ENCODE data around the gene SEMA3G.

Gene SEMA3G

GRCh38 chr3:52402101-52402521 lies 42.8 kb downstream of the SEMA3G start:
- Histone ChIP-seq H3K9me3 (no peaks in the 10 kb centered on the region), H3K4me1 (peaks cover 0 to 6% (median 0%) of the 10 kb centered on the region in 4 donors), H3K27me3 (no peaks in the 10 kb centered on the region), H3K27ac (no peak overlapping the region), H3K36me3 (peaks cover 52 to 93% (median 68%) of the 10 kb centered on the region in 3 donors), H3K4me3 (no peak overlapping the region)
- DNase-seq, result peak in 1 of 2 donors; percentile 35
- intact Hi-C loops (cut with DNase I; ENCODE audit: low total_unique reads), result no loop called here
- no peak for TF ChIP-seq CTCF (IDR thresholded peaks at IDR 0.05)

GRCh38 chr3:52401551-52401950 lies 43.4 kb downstream of the SEMA3G start:
- H3K4me1 ChIP-seq, result peaks cover 0 to under 1% (median 0%) of the 10 kb centered on the region in 4 donors
- H3K27me3 ChIP-seq, result no peaks in the 10 kb centered on the region
- no peaks in the 10 kb centered on the region for H3K9me3 ChIP-seq
- intact Hi-C loops (cut with DNase I; ENCODE audit: low total_unique reads), result no loop called here
- no peak overlapping the region for H3K4me3 ChIP-seq
- H3K27ac ChIP-seq, result no peak overlapping the region
- TF ChIP-seq CTCF (IDR thresholded peaks at IDR 0.05), result no peak
- no peak for DNase-seq
- peaks cover 47 to 91% (median 62%) of the 10 kb centered on the region in 3 donors for H3K36me3 ChIP-seq

- intact Hi-C loops (cut with DNase I; ENCODE audit: low total_unique reads), result no loop called here
- no peaks in the 10 kb centered on the region for H3K27me3 ChIP-seq
- no peak overlapping the region for H3K4me3 ChIP-seq
- no peak overlapping the region for H3K27ac ChIP-seq
- no peaks in the 10 kb centered on the region for H3K4me1 ChIP-seq
- H3K9me3 ChIP-seq, result no peaks in the 10 kb centered on the region
- DNase-seq, result no peak
- peaks cover 42 to 88% (median 57%) of the 10 kb centered on the region in 3 donors for H3K36me3 ChIP-seq
- no peak for TF ChIP-seq CTCF (IDR thresholded peaks at IDR 0.05)
Measured at GRCh38 chr3:52401021-52401420, 43.9 kb downstream of the SEMA3G start.

GRCh38 chr3:52400275-52400793 lies 44.6 kb downstream of the SEMA3G start:
- Histone ChIP-seq H3K9me3 (no peaks in the 10 kb centered on the region), H3K4me1 (no peaks in the 10 kb centered on the region), H3K27ac (no peak overlapping the region), H3K4me3 (no peak overlapping the region), H3K36me3 (peaks cover 37 to 81% (median 51%) of the 10 kb centered on the region in 3 donors), H3K27me3 (no peaks in the 10 kb centered on the region)
- no peak for DNase-seq
- no peak for TF ChIP-seq CTCF (IDR thresholded peaks at IDR 0.05)
- intact Hi-C loops (cut with DNase I; ENCODE audit: low total_unique reads), result no loop called here

GRCh38 chr3:52399593-52399992 lies 45.3 kb downstream of the SEMA3G start:
- no peaks in the 10 kb centered on the region for H3K4me1 ChIP-seq
- H3K27ac ChIP-seq, result no peak overlapping the region
- H3K36me3 ChIP-seq, result peaks cover 30 to 79% (median 53%) of the 10 kb centered on the region in 3 donors
- H3K4me3 ChIP-seq, result no peak overlapping the region
- no peak for DNase-seq
- intact Hi-C loops (cut with DNase I; ENCODE audit: low total_unique reads), result no loop called here
- TF ChIP-seq CTCF (IDR thresholded peaks at IDR 0.05), result no peak
- H3K27me3 ChIP-seq, result no peaks in the 10 kb centered on the region
- no peaks in the 10 kb centered on the region for H3K9me3 ChIP-seq

GRCh38 chr3:52399131-52399530 lies 45.8 kb downstream of the SEMA3G start:
- peaks cover 26 to 79% (median 50%) of the 10 kb centered on the region in 3 donors for H3K36me3 ChIP-seq
- H3K27ac ChIP-seq, result no peak overlapping the region
- H3K9me3 ChIP-seq, result no peaks in the 10 kb centered on the region
- no peaks in the 10 kb centered on the region for H3K27me3 ChIP-seq
- no peak overlapping the region for H3K4me3 ChIP-seq
- no peak for TF ChIP-seq CTCF (IDR thresholded peaks at IDR 0.05)
- H3K4me1 ChIP-seq, result no peaks in the 10 kb centered on the region
- DNase-seq, result no peak
- intact Hi-C loops (cut with DNase I; ENCODE audit: low total_unique reads), result no loop called here
